IgD-negative memory B cell (primary cell): ENCODE results near the gene CTBP1. TPM values are rescaled to one million over a fixed set of nuclear protein-coding genes. Genes with fewer than 3 reads are reported as not detected.
"Not testable (repeated sequence)": the region's sequence is repeated elsewhere in the genome, so short reads cannot be mapped to it uniquely, and the experiment has no call there.

Experiments
- H3K27ac Mint-ChIP-seq, 3 donors: one replicate each; pipeline ENCODE4 v1.8.0; 2020 to 2022; ENCODE audit warnings: mild to moderate bottlenecking in 3 of 3, mixed read lengths in 3 of 3, moderate library complexity in 1 of 3
- H3K27me3 Mint-ChIP-seq: one replicate; pipeline ENCODE4 v1.8.0; 2021; ENCODE audit warnings: mixed read lengths
- H3K36me3 Mint-ChIP-seq: one replicate; pipeline ENCODE4 v1.8.0; 2020; ENCODE audit warnings: mild to moderate bottlenecking, mixed read lengths
- H3K4me1 Mint-ChIP-seq, 3 donors: one replicate each; pipeline ENCODE4 v1.8.0; 2020 to 2022; ENCODE audit warnings: mixed read lengths in 3 of 3, mild to moderate bottlenecking in 1 of 3
- H3K4me3 Mint-ChIP-seq, 4 donors: one replicate each; pipeline ENCODE4 v1.8.0; 2020 to 2022; ENCODE audit warnings: mild to moderate bottlenecking in 4 of 4, mixed read lengths in 4 of 4, moderate library complexity in 3 of 4
- H3K9me3 Mint-ChIP-seq, 3 donors: one replicate each; pipeline ENCODE4 v1.8.0; 2020 to 2021; ENCODE audit warnings: mixed read lengths in 3 of 3, mild to moderate bottlenecking in 1 of 3
- polyA plus RNA-seq: library from polyadenylated mRNA; unstranded; fragments of 300-500 nt; fragmentation: Illumina TruSeq; gene quantifications from one replicate; pipeline ENCODE4 v1.2.3, GENCODE V29; 2021

Gene CTBP1
- polyA plus RNA-seq, 1 donor from 2014 or later = 36.5 TPM

DNA sequence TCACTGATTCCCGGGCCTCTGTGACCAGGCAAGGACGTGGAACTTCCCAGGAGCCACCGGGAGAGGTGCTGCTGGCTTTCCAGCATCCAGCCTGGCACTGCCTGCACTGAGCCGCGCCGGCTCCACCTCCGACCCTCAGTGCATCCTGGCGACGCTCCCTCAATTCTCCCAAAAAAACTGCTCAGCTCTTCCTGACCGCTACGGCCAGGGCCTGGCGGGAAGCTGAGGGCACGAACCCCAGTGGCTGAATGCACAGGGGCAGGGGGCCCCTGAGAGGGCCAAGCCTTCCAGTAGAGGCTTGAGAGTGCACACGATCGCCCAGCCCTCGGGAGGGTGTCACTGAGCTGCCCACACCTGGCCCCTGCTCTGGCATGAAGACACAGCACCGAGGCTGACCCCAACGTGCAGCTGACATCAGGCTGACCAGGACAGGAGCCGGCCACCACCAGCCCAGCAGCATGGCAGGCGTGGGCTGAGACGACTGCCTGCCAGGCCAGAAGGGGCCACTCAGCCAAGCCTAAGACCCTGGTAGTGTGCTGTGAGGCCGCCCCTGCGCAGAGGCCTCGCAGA, 6.9 kb downstream of the CTBP1 start:
- Mint-ChIP-seq H3K36me3 (no peaks in the 10 kb centered on the region), H3K9me3 (no peaks in the 10 kb centered on the region), H3K27me3 (no peaks in the 10 kb centered on the region), H3K4me1 (peaks cover 10 to 41% (median 25%) of the 10 kb centered on the region in 3 donors), H3K27ac (peak overlapping the region in 1 of 3 donors; percentile 75), H3K4me3 (peak overlapping the region in 1 of 4 donors; percentile 20)

DNA sequence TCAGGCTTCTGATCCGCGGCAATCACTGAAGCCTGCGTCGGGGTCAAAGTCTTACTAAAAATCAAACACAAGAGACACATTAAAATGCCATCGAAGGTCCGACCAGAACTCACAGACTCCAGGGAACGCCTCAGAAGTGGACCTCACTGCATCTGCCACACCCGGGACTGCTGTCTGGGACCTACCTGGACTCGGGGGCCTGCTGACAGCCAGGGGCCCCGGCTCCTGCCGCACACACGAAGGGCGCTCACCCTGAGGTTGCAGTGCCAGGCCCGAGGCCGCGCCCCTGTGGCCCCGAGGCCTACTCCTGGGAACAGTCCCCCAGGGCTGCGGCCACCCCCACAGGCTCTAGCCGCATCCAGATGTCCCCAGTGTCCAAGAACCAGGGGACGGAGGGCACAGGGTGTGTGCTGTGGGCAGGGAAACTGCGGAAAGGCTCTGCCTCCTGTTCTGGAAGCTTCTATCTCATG, 7.4 kb downstream of the CTBP1 start:
- Mint-ChIP-seq H3K27me3 (no peaks in the 10 kb centered on the region), H3K27ac (no peak overlapping the region), H3K4me1 (peaks cover 5 to 36% (median 20%) of the 10 kb centered on the region in 3 donors), H3K4me3 (peak overlapping the region in 1 of 4 donors; percentile 20), H3K9me3 (no peaks in the 10 kb centered on the region), H3K36me3 (no peaks in the 10 kb centered on the region)

DNA sequence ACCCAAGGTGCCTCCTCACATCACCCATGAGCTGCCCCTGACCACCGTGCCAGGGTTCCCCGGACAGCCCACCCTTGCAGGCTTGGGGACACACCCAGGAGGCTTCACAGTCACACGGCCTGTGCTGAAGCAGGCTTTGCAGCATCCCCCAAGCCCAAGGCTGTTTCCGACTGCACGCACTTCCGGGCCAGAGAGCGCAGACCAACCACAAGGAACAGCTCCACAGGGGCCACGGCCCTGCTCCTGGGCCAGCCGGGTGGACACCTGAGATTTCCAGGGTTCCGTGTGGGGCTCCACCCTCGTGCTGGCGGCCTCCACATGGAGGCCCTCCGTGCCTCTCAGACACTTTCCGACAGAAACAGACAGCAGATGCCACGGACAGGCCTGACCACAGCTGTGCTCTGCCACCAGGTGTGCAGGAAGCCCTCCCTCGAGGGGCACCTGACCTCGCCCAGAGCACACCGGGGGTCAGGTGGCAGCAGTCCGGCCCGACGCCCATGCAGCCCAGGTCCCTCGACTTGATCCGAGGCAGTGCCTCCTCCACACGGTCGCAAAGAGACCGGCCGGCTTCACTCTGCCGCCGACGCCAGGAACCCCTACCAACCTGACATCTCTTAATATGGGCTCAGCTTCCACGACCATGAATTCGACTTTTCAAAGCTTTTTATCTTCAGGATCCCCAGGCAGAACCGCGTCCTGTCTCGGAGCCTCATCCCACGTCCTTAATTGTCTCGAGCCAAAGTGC, 8.0 kb downstream of the CTBP1 start:
- Mint-ChIP-seq H3K27me3 (no peaks in the 10 kb centered on the region), H3K27ac (no peak overlapping the region), H3K36me3 (no peaks in the 10 kb centered on the region), H3K4me1 (peaks cover 0 to 31% (median 15%) of the 10 kb centered on the region in 3 donors), H3K4me3 (peak overlapping the region in 1 of 4 donors; percentile 20), H3K9me3 (no peaks in the 10 kb centered on the region)

DNA sequence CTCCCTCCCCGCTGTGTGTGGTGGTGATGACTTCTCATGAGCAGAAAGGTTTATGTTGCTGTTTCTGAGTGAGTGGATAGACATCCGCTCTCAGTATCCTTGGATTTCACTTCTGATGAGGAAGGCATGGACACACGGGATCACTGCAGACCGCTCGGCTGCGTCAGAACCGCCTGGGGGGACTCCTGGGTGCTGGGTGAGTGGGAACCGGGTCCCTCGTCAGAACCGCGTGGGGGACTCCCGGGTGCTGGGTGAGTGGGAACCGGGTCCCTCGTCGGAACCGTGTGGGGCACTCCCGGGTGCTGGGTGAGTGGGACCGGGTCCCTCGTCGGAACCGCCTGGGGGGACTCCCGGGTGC, 9.0 kb downstream of the CTBP1 start:
- no peak overlapping the region for H3K4me3 Mint-ChIP-seq
- H3K9me3 Mint-ChIP-seq = no peaks in the 10 kb centered on the region
- no peaks in the 10 kb centered on the region for H3K36me3 Mint-ChIP-seq
- no peak overlapping the region for H3K27ac Mint-ChIP-seq
- H3K4me1 Mint-ChIP-seq = peaks cover 0 to 22% (median 10%) of the 10 kb centered on the region in 3 donors
- H3K27me3 Mint-ChIP-seq = no peaks in the 10 kb centered on the region

DNA sequence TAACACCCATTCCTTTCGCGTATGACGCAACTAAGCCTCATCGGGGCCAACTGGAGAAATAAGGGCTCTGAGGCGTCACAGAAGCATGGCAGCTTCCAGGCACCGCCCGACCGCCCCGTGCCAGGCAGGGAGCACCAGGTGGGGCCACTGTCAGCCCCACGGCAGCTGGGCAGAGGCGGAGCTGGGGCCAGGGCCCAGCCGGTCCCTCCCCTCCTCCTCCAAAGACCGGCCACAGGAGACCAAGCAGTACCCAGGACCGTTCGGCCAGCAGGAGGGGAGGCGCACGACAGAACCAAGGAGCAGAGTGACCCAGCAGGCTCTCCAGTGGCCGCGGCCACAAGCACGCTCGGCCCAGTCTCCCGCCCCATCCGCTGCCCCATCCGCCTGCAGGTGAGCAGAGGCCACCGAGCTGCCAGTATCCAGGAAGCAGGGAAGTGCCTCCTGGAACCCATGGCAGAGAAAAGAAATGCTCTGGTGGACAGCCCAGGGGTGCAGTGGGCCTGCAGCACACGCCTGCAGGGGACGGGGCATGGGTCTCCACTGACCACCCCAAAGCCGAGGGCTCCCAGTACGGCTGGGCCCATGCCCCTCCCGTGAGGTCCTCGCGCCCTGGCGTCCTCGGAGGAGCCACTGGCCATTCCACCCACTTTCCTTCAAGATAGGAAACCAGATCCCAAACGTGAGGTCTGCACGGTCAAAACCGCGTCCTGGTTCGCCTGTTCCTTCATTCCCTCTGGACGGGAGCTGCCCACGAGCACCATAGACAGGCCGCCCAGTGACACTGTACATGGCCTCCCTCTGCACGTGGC, 9.6 kb downstream of the CTBP1 start:
- Mint-ChIP-seq H3K36me3 (no peaks in the 10 kb centered on the region), H3K4me1 (peaks cover 0 to 17% (median 8%) of the 10 kb centered on the region in 3 donors), H3K27me3 (no peaks in the 10 kb centered on the region), H3K4me3 (peak overlapping the region in 1 of 4 donors; percentile 58), H3K9me3 (no peaks in the 10 kb centered on the region), H3K27ac (peak overlapping the region in 1 of 3 donors; percentile 65)

DNA sequence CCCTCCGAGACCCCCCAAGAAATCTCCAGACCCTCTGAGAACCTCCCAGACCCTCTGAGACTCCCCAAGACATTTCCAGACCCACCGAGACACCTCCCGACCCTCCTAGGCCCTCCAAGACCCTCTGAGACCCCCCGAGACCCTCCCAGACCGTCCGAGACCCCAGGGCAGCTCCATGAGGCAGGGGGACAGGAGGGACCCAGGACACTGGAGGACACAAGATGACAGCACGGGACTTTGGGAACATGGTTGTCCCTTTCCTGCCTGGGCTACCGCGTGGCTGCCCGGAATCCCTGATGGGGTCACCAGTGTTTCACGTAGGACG, 10.3 kb downstream of the CTBP1 start:
- no peaks in the 10 kb centered on the region for H3K9me3 Mint-ChIP-seq
- H3K27me3 Mint-ChIP-seq = no peaks in the 10 kb centered on the region
- no peaks in the 10 kb centered on the region for H3K36me3 Mint-ChIP-seq
- H3K4me3 Mint-ChIP-seq = peak overlapping the region in 1 of 4 donors; percentile 58
- peaks cover 0 to 15% (median 8%) of the 10 kb centered on the region in 3 donors for H3K4me1 Mint-ChIP-seq
- H3K27ac Mint-ChIP-seq = peak overlapping the region in 1 of 3 donors; percentile 65

DNA sequence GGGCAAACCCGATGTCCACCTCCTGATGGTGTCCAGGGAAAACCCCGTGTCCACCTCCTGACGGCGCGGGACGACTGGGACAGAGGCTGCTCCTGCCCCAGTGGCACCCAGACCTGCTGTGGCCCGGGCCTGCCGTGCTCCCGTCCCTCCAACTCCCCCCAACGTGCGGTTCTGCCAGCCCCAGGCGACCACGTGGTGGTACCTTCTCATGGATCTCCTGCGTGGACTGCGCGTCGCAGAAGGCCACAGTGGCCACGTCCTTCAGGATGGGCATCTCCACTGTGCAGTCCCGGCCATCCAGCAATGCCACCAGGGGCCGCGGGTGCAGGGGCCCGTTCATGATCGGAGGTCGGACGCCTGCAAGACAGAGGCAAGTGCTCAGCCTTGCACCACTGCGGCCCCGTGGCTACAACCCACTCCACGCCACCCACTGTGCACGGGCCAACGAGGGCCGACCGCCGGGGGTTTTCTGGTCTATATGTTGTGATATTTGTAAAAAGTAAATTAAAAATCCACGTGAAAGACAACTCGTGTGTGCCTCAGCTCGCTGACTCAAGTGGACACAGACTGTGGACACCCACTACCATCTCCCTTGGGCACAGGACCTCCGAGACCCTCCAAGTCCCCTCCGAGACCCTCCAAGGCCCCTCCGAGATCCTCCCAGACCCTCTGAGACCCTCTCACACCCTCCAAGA, 10.8 kb downstream of the CTBP1 start:
- no peaks in the 10 kb centered on the region for H3K27me3 Mint-ChIP-seq
- H3K27ac Mint-ChIP-seq = peak overlapping the region in 1 of 3 donors; percentile 65
- H3K4me3 Mint-ChIP-seq = peak overlapping the region in 1 of 4 donors; percentile 58
- peaks cover 0 to 15% (median 8%) of the 10 kb centered on the region in 3 donors for H3K4me1 Mint-ChIP-seq
- no peaks in the 10 kb centered on the region for H3K9me3 Mint-ChIP-seq
- H3K36me3 Mint-ChIP-seq = no peaks in the 10 kb centered on the region

DNA sequence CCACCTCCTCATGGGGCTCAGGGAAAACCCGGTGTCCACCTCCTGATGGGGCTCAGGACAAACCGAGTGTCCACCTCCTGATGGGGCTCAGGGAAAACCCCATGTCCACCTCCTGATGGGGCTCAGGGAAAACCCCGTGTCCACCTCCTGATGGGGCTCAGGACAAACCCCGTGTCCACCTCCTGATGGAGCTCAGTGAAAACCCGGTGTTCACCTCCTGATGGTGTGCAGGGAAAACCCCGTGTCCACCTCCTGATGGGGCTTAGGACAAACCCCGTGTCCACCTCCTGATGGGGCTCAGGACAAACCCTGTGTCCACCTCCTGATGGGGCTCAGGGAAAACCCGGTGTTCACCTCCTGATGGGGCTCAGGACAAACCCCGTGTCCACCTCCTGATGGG, 11.7 kb downstream of the CTBP1 start:
- H3K27ac Mint-ChIP-seq, H3K4me1 Mint-ChIP-seq, H3K36me3 Mint-ChIP-seq, H3K4me3 Mint-ChIP-seq, H3K9me3 Mint-ChIP-seq, H3K27me3 Mint-ChIP-seq: not testable (repeated sequence)

DNA sequence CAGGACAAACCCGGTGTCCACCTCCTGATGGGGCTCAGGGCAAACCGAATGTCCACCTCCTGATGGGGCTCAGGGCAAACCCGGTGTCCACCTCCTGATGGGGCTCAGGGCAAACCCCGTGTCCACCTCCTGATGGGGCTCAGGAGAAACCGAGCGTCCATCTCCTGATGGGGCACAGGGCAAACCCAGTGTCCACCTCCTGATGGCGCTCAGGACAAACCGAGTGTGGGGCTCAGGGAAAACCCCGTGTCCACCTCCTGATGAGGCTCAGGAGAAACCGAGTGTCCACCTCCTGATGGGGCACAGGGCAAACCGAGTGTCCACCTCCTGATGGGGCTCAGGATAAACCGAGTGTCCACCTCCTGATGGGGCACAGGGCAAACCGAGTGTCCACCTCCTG, 12.1 kb downstream of the CTBP1 start:
- not testable (repeated sequence) for H3K27me3 Mint-ChIP-seq, H3K27ac Mint-ChIP-seq, H3K9me3 Mint-ChIP-seq, H3K36me3 Mint-ChIP-seq, H3K4me1 Mint-ChIP-seq, H3K4me3 Mint-ChIP-seq

DNA sequence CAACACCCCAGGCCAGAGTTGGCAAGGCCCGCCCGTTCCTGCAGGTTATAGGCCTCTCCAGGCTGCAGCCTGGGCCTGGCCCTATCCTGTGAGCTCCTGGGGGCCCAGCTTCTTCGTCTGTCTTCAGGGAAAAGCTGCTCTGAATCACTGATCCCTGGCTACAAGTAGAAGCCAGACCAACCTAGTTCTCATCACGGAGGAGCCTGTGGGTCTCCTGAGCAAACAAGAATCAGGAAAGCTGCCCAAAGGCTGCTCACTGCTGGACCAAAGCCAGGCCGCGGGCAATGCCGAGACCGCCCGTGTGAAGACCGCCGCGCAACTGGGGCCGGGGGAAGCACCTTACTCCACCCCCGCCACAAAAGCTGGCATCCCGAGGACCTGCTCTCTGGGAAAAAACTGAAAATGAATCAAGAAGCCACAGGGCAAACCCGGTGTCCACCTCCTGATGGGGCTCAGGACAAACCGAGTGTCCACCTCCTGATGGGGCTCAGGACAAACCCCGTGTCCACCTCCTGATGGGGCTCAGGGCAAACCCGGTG, 12.8 kb downstream of the CTBP1 start:
- Mint-ChIP-seq H3K27ac (no peak overlapping the region), H3K27me3 (no peaks in the 10 kb centered on the region), H3K9me3 (no peaks in the 10 kb centered on the region), H3K36me3 (no peaks in the 10 kb centered on the region), H3K4me3 (no peak overlapping the region), H3K4me1 (peaks cover 0 to 3% (median 0%) of the 10 kb centered on the region in 3 donors)

DNA sequence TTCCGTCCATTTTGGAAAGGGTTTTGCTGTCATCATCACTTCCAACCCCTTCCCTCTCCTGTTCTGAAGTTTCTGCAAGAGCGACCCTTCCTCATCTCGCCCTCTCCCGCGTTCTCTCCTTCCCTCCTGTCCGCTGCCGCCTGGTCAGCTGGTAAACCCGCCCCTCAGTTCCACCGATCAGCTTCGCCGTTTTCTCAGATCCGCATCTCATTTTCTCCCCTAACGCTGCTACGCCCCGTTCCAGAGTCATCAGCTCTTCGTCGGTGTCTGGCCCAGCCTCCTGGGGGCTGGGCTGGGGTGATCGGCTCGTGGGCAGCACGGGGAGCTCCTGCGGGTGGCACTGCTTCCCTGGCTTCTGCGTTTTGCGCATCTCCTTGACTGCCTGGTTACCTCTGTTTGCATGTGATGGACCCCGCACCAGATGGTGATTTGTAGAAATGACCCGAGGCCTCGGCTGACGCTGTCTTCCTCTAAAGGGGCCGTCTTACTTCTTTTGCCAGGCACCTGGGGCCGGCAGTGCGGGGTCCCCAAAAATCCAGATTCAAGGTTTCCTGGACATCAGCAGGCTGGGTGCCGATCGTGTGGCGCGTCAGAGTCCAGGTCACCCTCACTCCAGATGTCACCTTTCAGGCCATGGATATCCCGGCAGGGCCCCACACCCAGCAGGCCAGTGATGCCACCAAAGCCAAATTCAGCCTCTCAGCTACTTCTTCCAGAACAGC, 13.4 kb downstream of the CTBP1 start:
- Mint-ChIP-seq H3K27ac (no peak overlapping the region), H3K9me3 (no peaks in the 10 kb centered on the region), H3K4me3 (no peak overlapping the region), H3K27me3 (no peaks in the 10 kb centered on the region), H3K4me1 (peaks cover 0 to 2% (median 0%) of the 10 kb centered on the region in 3 donors), H3K36me3 (no peaks in the 10 kb centered on the region)

DNA sequence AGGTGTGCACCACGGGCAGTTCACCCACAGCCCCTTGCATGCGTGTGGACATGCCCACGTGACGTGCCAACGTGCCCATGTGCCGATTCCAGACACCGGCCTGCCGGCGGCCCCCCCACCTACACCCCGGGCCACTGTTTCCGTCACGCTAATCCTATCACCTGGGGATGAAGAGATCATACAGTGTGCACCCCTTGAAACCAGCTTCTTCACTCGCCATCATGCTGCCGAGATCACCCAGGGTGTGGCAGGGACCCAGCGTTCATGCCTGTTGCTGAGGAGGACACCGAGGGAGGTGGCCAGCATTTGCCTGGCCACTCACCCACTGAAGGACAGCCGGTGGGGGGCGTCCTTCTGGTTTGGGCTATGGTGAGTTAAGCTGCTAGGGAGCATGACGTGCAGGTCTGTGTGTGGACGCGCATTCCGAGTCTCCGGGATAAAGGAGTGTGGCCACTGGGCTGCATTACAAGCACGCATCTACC, 14.1 kb downstream of the CTBP1 start:
- peak overlapping the region in 1 of 3 donors; percentile 21 for H3K27ac Mint-ChIP-seq
- H3K36me3 Mint-ChIP-seq = no peaks in the 10 kb centered on the region
- no peaks in the 10 kb centered on the region for H3K27me3 Mint-ChIP-seq

DNA sequence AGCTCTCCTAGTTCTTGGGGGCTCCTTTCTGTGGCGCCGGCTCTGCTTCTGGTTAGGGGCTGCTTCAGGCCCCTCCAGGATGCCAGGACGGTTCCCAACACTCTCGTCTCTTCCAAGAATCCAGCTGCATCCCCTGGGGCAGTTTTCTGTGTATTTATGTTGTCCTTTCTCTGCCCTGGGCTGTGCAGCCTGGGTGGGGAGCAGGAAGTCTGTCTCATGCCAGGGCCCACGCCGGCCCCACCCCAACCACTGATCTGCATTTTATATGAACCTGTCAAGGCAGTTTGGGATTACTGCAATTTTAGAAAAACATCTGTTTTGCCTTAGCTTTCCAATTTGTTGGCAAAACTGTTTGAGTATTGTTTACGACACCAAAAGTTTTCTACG, 14.6 kb downstream of the CTBP1 start:
- peak overlapping the region in 1 of 3 donors; percentile 21 for H3K27ac Mint-ChIP-seq
- H3K4me1 Mint-ChIP-seq = peaks cover 0 to 2% (median 0%) of the 10 kb centered on the region in 3 donors
- no peaks in the 10 kb centered on the region for H3K9me3 Mint-ChIP-seq
- no peaks in the 10 kb centered on the region for H3K36me3 Mint-ChIP-seq
- no peaks in the 10 kb centered on the region for H3K27me3 Mint-ChIP-seq
- no peak overlapping the region for H3K4me3 Mint-ChIP-seq

More for the DNA sequence above, 14.1 kb downstream of the CTBP1 start:
- Mint-ChIP-seq H3K9me3 (no peaks in the 10 kb centered on the region), H3K4me3 (no peak overlapping the region), H3K4me1 (peaks cover 0 to 2% (median 0%) of the 10 kb centered on the region in 3 donors)
